Adrenal gland (tissue), 12 donors: Measurements from ENCODE around the gene YWHAB. TPM values are rescaled to one million over a fixed set of nuclear protein-coding genes. Genes with fewer than 3 reads are reported as not detected.

ENCODE experiments used
- DNase-seq, 7 donors: peaks; one replicate each; pipeline ENCODE4 v3.0.0-alpha.2; 2019 to 2020
- H3K27ac ChIP-seq, 5 donors: fragments of 200-600 bp; sonication (generic) in 4 of 5; 1 replicate in 3 of 5; 2 replicates in 2 of 5; pipeline versions ENCODE4 v1.5.1 to v1.8.0; 2016 to 2020; ENCODE audit warnings: mild to moderate bottlenecking in 1 of 5
- H3K27me3 ChIP-seq: fragments of 200-600 bp; 2 replicates; pipeline ENCODE4 v1.8.0; 2021
- H3K36me3 ChIP-seq, 2 donors: fragments of 200-600 bp; replicated peaks in 1 of 2; 1 replicate in 1 of 2; 2 replicates in 1 of 2; pipeline versions ENCODE4 v1.5.1 to v1.8.0; 2018 to 2022
- H3K4me1 ChIP-seq, 2 donors: fragments of 200-600 bp; replicated peaks in 1 of 2; 1 replicate in 1 of 2; 2 replicates in 1 of 2; pipeline versions ENCODE4 v1.5.1 to v1.8.0; 2018 to 2021
- H3K4me3 ChIP-seq, 4 donors: fragments of 200-600 bp; sonication (generic) in 3 of 4; one replicate each; pipeline ENCODE4 v1.5.1; 2016 to 2018
- H3K9me3 ChIP-seq, 3 donors: fragments of 200-600 bp; sonication (generic) in 1 of 3; replicated peaks in 1 of 3; 1 replicate in 2 of 3; 2 replicates in 1 of 3; pipeline versions ENCODE4 v1.5.1 to v1.8.0; 2016 to 2021
- POLR2A ChIP-seq, 2 donors: fragments of 450-650 bp; IDR thresholded peaks; one replicate each; pipeline ENCODE4 v1.6.1; 2017; ENCODE audit warnings: antibody characterized with exemption in 2 of 2, mild to moderate bottlenecking in 2 of 2, moderate library complexity in 1 of 2
- WGBS, 4 donors: extraction: QIAGEN DNeasy Blood & Tissue Kit in 2 of 4; methylation state at CpG; one replicate each; pipeline versions ENCODE4 v1.1.5 to v1.1.7; 2013 to 2017; 5-methylcytosine and 5-hydroxymethylcytosine counted together
- intact Hi-C, 2 donors: fragments of 100-400 bp; cut with DNase I; formaldehyde crosslinking; loops; one replicate each; pipeline versions ENCODE4 v1.14.1 to v1.15.0; 2022 to 2023
- polyA plus RNA-seq, 3 donors: library from polyadenylated mRNA; stranded (reverse); fragments of 200-250 nt in 2 of 3; fragments of 350-450 nt in 1 of 3; fragmentation: Illumina TruSeq in 1 of 3; extraction: RNeasy Lipid Tissue Mini Kit (QIAGEN cat#74804) in 1 of 3; gene quantifications; one replicate each; pipeline ENCODE4 v1.2.3, GENCODE V29; 2013 to 2014
- total RNA-seq, 9 donors: library from RNA; depleted of rRNA in 4 of 9; stranded (reverse); fragments of >200 nt in 4 of 9; fragments of 120-200 nt in 1 of 9; fragmentation: NEBNext Ultra II Directional in 1 of 9; extraction: Animal tissue kit (Norgen Biotek cat#: 25700) in 1 of 9; gene quantifications; one replicate each; pipeline versions ENCODE4 v1.1.0 to v1.2.4, GENCODE V29; 2013 to 2023
- TF ChIP-seq, protein P1 (sequence below), 6 experiments: fragments of 450-650 bp in 4 of 6; fragments of 200-600 bp in 2 of 6; sonication (generic) in 1 of 6; IDR thresholded peaks; 1 replicate in 5 of 6; 2 replicates in 1 of 6; pipeline versions ENCODE4 v1.5.1 to v1.8.0; 2016 to 2021; ENCODE audit warnings: antibody characterized with exemption in 6 of 6, mild to moderate bottlenecking in 2 of 6, moderate library complexity in 1 of 6
- donor health status: healthy with polysubstance abuse.
- donor health status: Bipolar disorder and iron deficiency.
- donor health status: DM: yes; HTN: yes; CAD: no.
- donor health status: DM: no; HTN: no; CAD: no.
- donor health status: DM: no; HTN: no; CAD: no.
- donor health status: DM: yes; HTN: yes; CAD: no.

Gene YWHAB
- total and polyA plus RNA-seq, 12 donors: 53.1 to 293 (median 143) TPM

DNA sequence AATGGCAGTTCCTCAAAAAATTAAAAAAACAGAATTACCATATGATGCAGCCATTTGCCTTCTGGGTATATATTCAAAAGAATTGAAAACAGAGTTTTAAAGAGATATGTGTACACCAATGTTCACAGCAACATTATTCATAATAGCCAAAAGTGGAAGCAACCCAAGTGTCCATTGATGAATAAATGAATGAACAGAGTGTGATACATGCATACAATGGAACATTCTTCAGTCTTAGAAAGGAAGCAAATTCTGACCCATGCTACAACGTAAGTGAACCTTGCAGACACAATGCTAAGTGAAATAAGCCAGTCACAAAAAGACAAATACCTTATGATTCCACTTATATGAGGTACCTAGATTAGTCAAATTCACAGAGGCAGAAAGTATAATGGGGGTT, 34.7 kb upstream of the YWHAB start:
- no peak for DNase-seq
- Histone ChIP-seq H3K9me3 (no peaks in the 10 kb centered on the region), H3K27ac (no peak overlapping the region), H3K4me3 (no peak overlapping the region), H3K36me3 (no peaks in the 10 kb centered on the region), H3K27me3 (no peaks in the 10 kb centered on the region), H3K4me1 (no peaks in the 10 kb centered on the region)
- intact Hi-C loops: no loop called here
- WGBS, 4 donors: 74 to 88% (median 79%) methylated on average over 1 of the region's 1 CpG
- no peak for TF ChIP-seq POLR2A (IDR thresholded peaks at IDR 0.05)
- TF ChIP-seq, protein P1, sequence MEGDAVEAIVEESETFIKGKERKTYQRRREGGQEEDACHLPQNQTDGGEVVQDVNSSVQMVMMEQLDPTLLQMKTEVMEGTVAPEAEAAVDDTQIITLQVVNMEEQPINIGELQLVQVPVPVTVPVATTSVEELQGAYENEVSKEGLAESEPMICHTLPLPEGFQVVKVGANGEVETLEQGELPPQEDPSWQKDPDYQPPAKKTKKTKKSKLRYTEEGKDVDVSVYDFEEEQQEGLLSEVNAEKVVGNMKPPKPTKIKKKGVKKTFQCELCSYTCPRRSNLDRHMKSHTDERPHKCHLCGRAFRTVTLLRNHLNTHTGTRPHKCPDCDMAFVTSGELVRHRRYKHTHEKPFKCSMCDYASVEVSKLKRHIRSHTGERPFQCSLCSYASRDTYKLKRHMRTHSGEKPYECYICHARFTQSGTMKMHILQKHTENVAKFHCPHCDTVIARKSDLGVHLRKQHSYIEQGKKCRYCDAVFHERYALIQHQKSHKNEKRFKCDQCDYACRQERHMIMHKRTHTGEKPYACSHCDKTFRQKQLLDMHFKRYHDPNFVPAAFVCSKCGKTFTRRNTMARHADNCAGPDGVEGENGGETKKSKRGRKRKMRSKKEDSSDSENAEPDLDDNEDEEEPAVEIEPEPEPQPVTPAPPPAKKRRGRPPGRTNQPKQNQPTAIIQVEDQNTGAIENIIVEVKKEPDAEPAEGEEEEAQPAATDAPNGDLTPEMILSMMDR (IDR thresholded peaks at IDR 0.05): no peak

DNA sequence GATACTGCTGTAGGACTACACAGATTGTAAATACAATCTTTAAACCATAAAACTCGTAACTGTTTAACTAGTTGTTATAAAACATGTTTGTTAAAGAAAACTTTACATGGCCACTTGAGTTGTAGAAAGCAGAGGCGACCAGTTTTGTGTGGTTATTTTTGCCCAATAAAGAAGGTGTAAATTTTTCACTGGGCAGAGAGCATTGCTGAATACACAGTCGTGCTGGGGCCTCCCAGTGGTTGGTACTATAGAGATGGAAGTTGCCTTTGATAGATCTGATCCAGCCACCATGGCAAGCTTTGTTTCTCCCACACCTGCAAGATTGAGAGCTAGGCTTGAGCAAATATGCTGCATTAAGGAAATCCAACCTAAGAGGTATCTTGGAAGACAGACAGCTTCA, 34.0 kb upstream of the YWHAB start:
- no peak for TF ChIP-seq POLR2A (IDR thresholded peaks at IDR 0.05)
- TF ChIP-seq, protein P1 (IDR thresholded peaks at IDR 0.05): no peak
- H3K9me3 ChIP-seq: no peaks in the 10 kb centered on the region
- WGBS, 4 donors: 48 to 73% (median 63%) methylated on average over 3 of the region's 3 CpGs
- no peaks in the 10 kb centered on the region for H3K36me3 ChIP-seq
- intact Hi-C loops: no loop called here
- no peaks in the 10 kb centered on the region for H3K4me1 ChIP-seq
- H3K27ac ChIP-seq: no peak overlapping the region
- no peak for DNase-seq
- H3K4me3 ChIP-seq: no peak overlapping the region
- no peaks in the 10 kb centered on the region for H3K27me3 ChIP-seq

DNA sequence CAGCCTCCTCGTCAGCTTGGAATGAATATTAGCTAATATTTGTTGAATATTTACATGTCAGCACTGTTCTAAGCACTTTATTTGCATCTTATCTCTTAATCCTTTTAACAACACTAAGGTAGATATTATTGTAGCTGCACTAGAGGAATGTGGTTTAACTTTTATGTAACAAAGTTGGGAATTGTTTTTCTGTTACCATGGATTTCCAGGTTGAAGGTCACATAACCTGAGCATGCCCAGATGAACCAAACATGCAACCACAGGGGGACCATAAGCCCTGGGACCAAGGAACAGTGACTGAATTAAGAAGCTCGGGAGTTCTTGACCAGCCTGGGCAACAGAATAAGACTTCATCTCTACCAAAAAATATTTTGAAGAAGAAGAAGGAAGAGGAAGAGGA, 29.1 kb upstream of the YWHAB start:
- 64 to 78% (median 74%) methylated on average over 2 of the region's 2 CpGs for WGBS, 4 donors
- Histone ChIP-seq H3K27ac (no peak overlapping the region), H3K27me3 (no peaks in the 10 kb centered on the region), H3K4me3 (no peak overlapping the region), H3K9me3 (no peaks in the 10 kb centered on the region), H3K4me1 (no peaks in the 10 kb centered on the region), H3K36me3 (no peaks in the 10 kb centered on the region)
- intact Hi-C loops: no loop called here
- DNase-seq: no peak
- no peak for TF ChIP-seq POLR2A (IDR thresholded peaks at IDR 0.05)
- TF ChIP-seq, protein P1 (IDR thresholded peaks at IDR 0.05): no peak

DNA sequence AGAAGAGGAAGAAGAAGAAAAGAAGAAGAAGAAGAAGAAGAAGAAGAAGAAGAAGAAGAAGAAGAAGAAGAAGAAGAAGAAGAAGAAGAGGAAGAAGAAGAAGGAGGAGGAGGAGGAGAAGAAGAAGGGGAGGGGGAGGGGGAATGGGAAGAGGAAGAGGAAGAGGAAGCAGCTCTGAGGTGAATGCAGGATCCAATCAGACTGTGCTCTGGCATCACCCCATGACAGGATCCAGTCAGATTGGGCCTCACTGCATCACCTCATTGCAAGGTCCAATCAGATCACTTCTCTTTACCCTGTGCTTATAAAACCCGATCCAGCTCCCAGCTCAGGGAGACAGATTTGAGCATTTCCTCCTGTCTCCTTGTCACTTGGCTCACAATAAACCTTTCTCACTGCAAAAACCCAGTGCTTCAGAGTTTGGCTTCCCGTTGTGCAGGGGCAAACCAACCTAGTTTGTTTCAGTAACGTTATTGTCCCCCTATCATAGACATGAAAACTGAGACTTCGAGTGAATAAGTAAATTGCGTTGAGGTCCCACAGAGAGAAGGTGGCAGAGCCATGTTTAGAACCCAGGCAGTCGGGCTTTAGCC, 28.6 kb upstream of the YWHAB start:
- TF ChIP-seq, protein P1 (IDR thresholded peaks at IDR 0.05): no peak
- no peak for TF ChIP-seq POLR2A (IDR thresholded peaks at IDR 0.05)
- DNase-seq: no peak
- 78 to 90% (median 85%) methylated on average over 6 of the region's 6 CpGs for WGBS, 4 donors
- Histone ChIP-seq H3K4me1 (peaks cover 0 to 1% of the 10 kb centered on the region in 2 donors), H3K27me3 (no peaks in the 10 kb centered on the region), H3K36me3 (no peaks in the 10 kb centered on the region), H3K27ac (no peak overlapping the region), H3K9me3 (no peaks in the 10 kb centered on the region), H3K4me3 (no peak overlapping the region)
- intact Hi-C loops: no loop called here
